HEK293 (cell line): Measurements from ENCODE around the gene DIP2C.

Source experiments
- CTCF ChIA-PET: fragments of 350-600 bp; formaldehyde crosslinking; extraction: SDS; loops from one replicate; lab custom pipeline; 2021; ENCODE audit warnings: antibody characterized with exemption; lab: Yijun Ruan, JAX
- POLR2A ChIA-PET: fragments of 300-600 bp; formaldehyde crosslinking; extraction: SDS; loops from one replicate; lab custom pipeline; 2020; ENCODE audit warnings: antibody characterized with exemption, inconsistent platforms; lab: Yijun Ruan, JAX
- H3K27ac ChIP-seq: fragments of 200-500 bp; sonication (Bioruptor generic); 2 replicates; pipeline ENCODE4 v1.5.1; 2014; ENCODE audit warnings: low read depth, low read length, control low read depth, inconsistent platforms; ENCODE audit errors: extremely low read depth
- H3K36me3 ChIP-seq, 2 experiments: fragments of 200-500 bp in 1 of 2; sonication (Bioruptor generic) in 1 of 2; 1 replicate in 1 of 2; 2 replicates in 1 of 2; pipeline ENCODE4 v1.5.1; 2014 to 2017; ENCODE audit warnings: inconsistent platforms in 2 of 2, low read length in 2 of 2; ENCODE audit not compliant: control insufficient read depth in 2 of 2, insufficient read depth in 1 of 2
- H3K4me1 ChIP-seq: fragments of 200-500 bp; sonication (Bioruptor generic); 2 replicates; pipeline ENCODE4 v1.5.1; 2014; ENCODE audit warnings: mild to moderate bottlenecking, low read length, inconsistent platforms; ENCODE audit not compliant: control insufficient read depth, insufficient read depth
- H3K4me3 ChIP-seq: 2 replicates; pipeline ENCODE4 v1.5.1; 2011; ENCODE audit warnings: low read depth, mild to moderate bottlenecking, control low read depth, low read length, moderate library complexity
- H3K9me3 ChIP-seq: fragments of 200-500 bp; sonication (Bioruptor generic); 2 replicates; pipeline ENCODE4 v1.5.1; 2014; ENCODE audit warnings: low read depth, low read length, inconsistent platforms; ENCODE audit not compliant: control insufficient read depth, insufficient read depth
- FEZF1 ChIP-seq: fragments of 450-650 bp; formaldehyde crosslinking; IDR thresholded peaks from 2 replicates; pipeline ENCODE4 v1.5.1; 2016; ENCODE audit warnings: missing biosample characterization, missing genetic modification characterization
- KLF8 ChIP-seq: fragments of 450-650 bp; formaldehyde crosslinking; IDR thresholded peaks from 2 replicates; pipeline ENCODE4 v1.5.1; 2016; ENCODE audit warnings: missing biosample characterization, missing genetic modification characterization
- PATZ1 ChIP-seq: fragments of 450-650 bp; formaldehyde crosslinking; IDR thresholded peaks from 2 replicates; pipeline ENCODE4 v1.5.1; 2016; ENCODE audit warnings: missing biosample characterization, missing genetic modification characterization
- TCF7L2 ChIP-seq: IDR thresholded peaks from 2 replicates; pipeline ENCODE4 v1.6.1; 2011; ENCODE audit warnings: low read depth, mild to moderate bottlenecking, inconsistent platforms, low read length, moderate library complexity, borderline replicate concordance
- TRIM28 ChIP-seq: IDR thresholded peaks from 2 replicates; pipeline ENCODE4 v1.6.1; 2011; ENCODE audit warnings: low read length, control low read depth, borderline replicate concordance
- TSHZ1 ChIP-seq: fragments of 450-650 bp; formaldehyde crosslinking; IDR thresholded peaks from 2 replicates; pipeline ENCODE4 v1.5.1; 2016; ENCODE audit warnings: missing biosample characterization, missing genetic modification characterization, borderline replicate concordance
- YY1 ChIP-seq: fragments of 450-650 bp; formaldehyde crosslinking; IDR thresholded peaks from 2 replicates; pipeline ENCODE4 v1.5.1; 2018; ENCODE audit warnings: missing biosample characterization, missing genetic modification characterization
- ZBTB26 ChIP-seq: fragments of 450-650 bp; formaldehyde crosslinking; optimal IDR thresholded peaks from 2 replicates; pipeline ENCODE3; 2016; ENCODE audit warnings: missing biosample characterization, mild to moderate bottlenecking, missing genetic modification characterization
- ZFP37 ChIP-seq: fragments of 450-650 bp; formaldehyde crosslinking; IDR thresholded peaks from 2 replicates; pipeline ENCODE4 v1.5.1; 2016; ENCODE audit warnings: missing biosample characterization, missing genetic modification characterization
- ZNF26 ChIP-seq: fragments of 450-650 bp; formaldehyde crosslinking; IDR thresholded peaks from 2 replicates; pipeline ENCODE4 v1.5.1; 2016; ENCODE audit warnings: missing biosample characterization, missing genetic modification characterization
- ZNF350 ChIP-seq: fragments of 450-650 bp; formaldehyde crosslinking; IDR thresholded peaks from 2 replicates; pipeline ENCODE4 v1.5.0; 2017; ENCODE audit warnings: missing biosample characterization, mild to moderate bottlenecking, missing genetic modification characterization
- ZNF394 ChIP-seq: fragments of 450-650 bp; formaldehyde crosslinking; IDR thresholded peaks from 2 replicates; pipeline ENCODE4 v1.5.1; 2016; ENCODE audit warnings: missing biosample characterization, missing genetic modification characterization, mild to moderate bottlenecking, moderate library complexity, borderline replicate concordance
- ZNF404 ChIP-seq: fragments of 450-650 bp; formaldehyde crosslinking; IDR thresholded peaks from 2 replicates; pipeline ENCODE4 v1.5.1; 2017; ENCODE audit warnings: missing biosample characterization, missing genetic modification characterization
- ZNF473 ChIP-seq: fragments of 450-650 bp; formaldehyde crosslinking; IDR thresholded peaks from 2 replicates; pipeline ENCODE4 v1.5.1; 2017; ENCODE audit warnings: missing biosample characterization, missing genetic modification characterization
- ZNF488 ChIP-seq: fragments of 450-650 bp; formaldehyde crosslinking; IDR thresholded peaks from 2 replicates; pipeline ENCODE4 v1.5.1; 2016; ENCODE audit warnings: missing biosample characterization, missing genetic modification characterization
- ZNF610 ChIP-seq: fragments of 450-650 bp; formaldehyde crosslinking; IDR thresholded peaks from 2 replicates; pipeline ENCODE4 v1.5.1; 2016; ENCODE audit warnings: missing biosample characterization, missing genetic modification characterization, borderline replicate concordance
- ZNF629 ChIP-seq: fragments of 450-650 bp; formaldehyde crosslinking; IDR thresholded peaks from 2 replicates; pipeline ENCODE4 v1.5.1; 2017; ENCODE audit warnings: missing biosample characterization, missing genetic modification characterization
- ZNF670 ChIP-seq: fragments of 450-650 bp; formaldehyde crosslinking; IDR thresholded peaks from 2 replicates; pipeline ENCODE4 v1.5.1; 2016; ENCODE audit warnings: missing biosample characterization, missing genetic modification characterization, low read depth
- ZNF768 ChIP-seq: fragments of 450-650 bp; formaldehyde crosslinking; IDR thresholded peaks from 2 replicates; pipeline ENCODE4 v1.5.1; 2018; ENCODE audit warnings: missing biosample characterization, mild to moderate bottlenecking, missing genetic modification characterization
- ZNF776 ChIP-seq: fragments of 450-650 bp; formaldehyde crosslinking; IDR thresholded peaks from 2 replicates; pipeline ENCODE4 v1.5.0; 2017; ENCODE audit warnings: missing biosample characterization, missing genetic modification characterization, borderline replicate concordance

DIP2C gene

GRCh38 chr10:682931-683447 lies 6.5 kb downstream of the DIP2C start:
- no peak for TF ChIP-seq ZNF610 (tag by site-specific recombination)
- TF ChIP-seq ZNF26 (tag by site-specific recombination) = no peak
- no peak for TF ChIP-seq ZNF473 (tag by site-specific recombination)
- no peak for TF ChIP-seq ZFP37 (tag by site-specific recombination)
- TF ChIP-seq TSHZ1 (tag by site-specific recombination) = no peak
- no peak for TF ChIP-seq KLF8 (tag by site-specific recombination)
- no peak for TF ChIP-seq FEZF1 (tag by site-specific recombination)
- no peak for TF ChIP-seq TCF7L2
- TF ChIP-seq, all 188 proteins: peak for 0
- H3K9me3 ChIP-seq = no peaks in the 10 kb centered on the region
- peaks cover 0 to 9% of the 10 kb centered on the region in 2 experiments; a peak in 1 of 3 replicates for H3K36me3 ChIP-seq
- no peak overlapping the region for H3K4me3 ChIP-seq
- ChIA-PET POLR2A (no interaction called here), CTCF (no interaction called here)
- peaks cover 8% of the 10 kb centered on the region; the same call in 1 of the 2 replicates for H3K4me1 ChIP-seq
- H3K27ac ChIP-seq = no peak overlapping the region

- TF ChIP-seq ZNF394 (tag by site-specific recombination) (no peak), ZNF404 (tag by site-specific recombination) (no peak), ZNF768 (no peak), ZNF629 (tag by site-specific recombination) (no peak), PATZ1 (no peak)
- Histone ChIP-seq H3K9me3 (no peaks in the 10 kb centered on the region), H3K27ac (no peak overlapping the region), H3K4me3 (no peak overlapping the region), H3K4me1 (peaks cover 11% of the 10 kb centered on the region; the same call in 1 of the 2 replicates), H3K36me3 (peaks cover 0 to 3% of the 10 kb centered on the region in 2 experiments; a peak in 1 of 3 replicates)
- CTCF ChIA-PET = no interaction called here
- POLR2A ChIA-PET = no interaction called here
These were observed 7.7 kb downstream of the DIP2C start for GRCh38 chr10:681670-682318.

GRCh38 chr10:680745-681144 lies 8.7 kb downstream of the DIP2C start:
- POLR2A ChIA-PET = no interaction called here
- Histone ChIP-seq H3K4me1 (peaks cover 11% of the 10 kb centered on the region; the same call in 1 of the 2 replicates), H3K36me3 (no peaks in the 10 kb centered on the region), H3K4me3 (no peak overlapping the region), H3K9me3 (no peaks in the 10 kb centered on the region), H3K27ac (no peak overlapping the region)
- CTCF ChIA-PET = interaction anchor here (0.7 kb wide), 2 partner anchors 426 to 490 kb away, joined by 4 to 8 read pairs; no protein-coding TSS in a partner anchor
- TF ChIP-seq ZNF776 (tag by site-specific recombination) (no peak), ZBTB26 (tag by site-specific recombination) (no peak), TRIM28 (no peak), ZNF488 (tag by site-specific recombination) (no peak), YY1 (no peak), ZNF670 (tag by site-specific recombination) (no peak), ZNF350 (tag by site-specific recombination) (no peak)
